ENCODE results near the gene TMPRSS12.
A peak's percentile ranks its signal among the peaks of the same experiment; 100 is the strongest.
"Not testable (repeated sequence)": the region's sequence is repeated elsewhere in the genome, so short reads cannot be mapped to it uniquely, and the experiment has no call there.

TMPRSS12 gene

DNA sequence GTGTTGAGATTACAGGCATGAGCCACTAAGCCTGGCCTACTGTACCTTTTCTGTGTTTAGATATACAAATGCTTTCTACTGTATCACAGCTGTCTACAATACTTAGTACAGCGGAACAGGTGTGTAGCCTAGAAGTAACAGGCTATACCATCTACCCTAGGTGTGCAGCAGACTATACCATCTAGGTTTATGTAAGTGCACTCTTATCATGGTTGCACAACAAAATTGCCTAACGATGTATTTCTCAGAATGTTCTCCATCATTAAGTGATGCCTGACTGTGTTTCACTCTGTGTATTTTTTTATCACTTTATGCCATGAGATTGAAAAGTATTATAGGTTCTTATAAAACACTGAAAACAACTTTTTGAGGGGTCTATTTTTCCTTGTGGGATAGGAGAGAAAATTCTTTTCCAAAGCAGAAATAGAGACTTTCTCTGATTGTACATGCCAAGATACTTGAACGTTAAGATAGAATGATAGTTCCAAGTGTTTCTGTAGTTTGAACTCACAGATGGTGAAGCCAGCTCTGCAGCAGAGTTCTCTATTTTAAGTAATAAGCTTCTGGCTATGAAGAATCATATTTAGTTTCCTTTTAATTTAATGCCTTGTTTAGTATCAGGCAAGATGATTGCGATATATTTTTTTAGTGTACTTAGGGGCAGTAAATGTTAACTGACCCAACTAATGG, 17.0 kb downstream of the TMPRSS12 start:
- no peak for DNase-seq

DNA sequence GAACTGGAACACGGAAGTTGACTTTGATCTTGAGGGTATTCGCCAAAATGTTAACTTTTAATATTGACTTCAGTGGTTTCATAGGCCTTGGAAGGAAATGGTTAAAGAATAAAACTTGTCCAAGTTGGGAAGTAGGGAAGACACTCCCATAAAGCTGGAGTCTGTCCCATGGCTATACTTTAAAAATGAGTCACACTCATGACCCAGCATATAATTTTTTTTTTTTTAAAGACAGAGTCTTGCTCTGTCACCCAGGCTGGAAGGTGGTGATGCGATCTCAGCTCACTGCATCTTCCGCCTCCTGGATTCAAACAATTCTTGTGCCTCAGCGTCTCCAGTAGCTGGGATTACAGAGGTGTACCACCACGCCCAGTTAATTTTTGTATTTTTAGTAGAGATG, 19.6 kb downstream of the TMPRSS12 start:
- DNase-seq, result peak; percentile 36

DNA sequence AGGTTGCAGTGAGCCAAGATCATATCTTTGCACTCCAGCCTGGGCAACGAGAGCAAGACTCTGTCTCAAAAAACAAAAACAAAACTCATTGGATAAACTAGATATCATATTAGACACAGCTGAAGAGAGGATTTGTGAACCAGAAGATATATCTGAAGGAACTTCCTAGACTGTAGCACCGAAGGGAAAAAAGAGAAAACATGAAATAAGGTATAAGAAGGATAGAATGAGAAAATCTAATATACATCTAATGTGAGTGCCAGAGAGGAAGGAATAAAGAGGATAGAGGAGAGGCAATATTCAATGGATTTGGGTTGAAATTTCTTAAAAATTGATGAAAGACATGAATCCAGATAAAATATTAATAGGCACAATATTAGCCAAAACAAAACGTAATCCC, 22.5 kb downstream of the TMPRSS12 start:
- no peak for DNase-seq

DNA sequence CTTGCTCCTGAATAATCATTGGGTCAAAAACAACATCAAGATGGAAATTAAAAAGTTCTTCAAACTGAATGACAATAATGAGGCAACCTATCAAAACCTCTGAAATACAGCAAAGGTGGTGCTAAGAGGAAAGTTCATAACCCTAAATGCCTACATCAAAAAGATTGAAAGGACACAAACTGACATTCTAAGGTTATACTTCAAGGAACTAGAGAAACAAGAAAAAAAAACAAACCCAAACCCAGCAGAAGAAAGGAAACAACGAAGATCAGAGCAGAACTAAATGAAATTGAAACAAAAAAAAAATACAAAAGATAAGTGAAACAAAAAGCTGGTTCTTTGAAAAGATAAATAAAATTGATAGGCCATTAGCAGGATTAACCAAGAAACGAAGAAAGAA, 26.2 kb downstream of the TMPRSS12 start:
- DNase-seq, result not testable (repeated sequence)

DNA sequence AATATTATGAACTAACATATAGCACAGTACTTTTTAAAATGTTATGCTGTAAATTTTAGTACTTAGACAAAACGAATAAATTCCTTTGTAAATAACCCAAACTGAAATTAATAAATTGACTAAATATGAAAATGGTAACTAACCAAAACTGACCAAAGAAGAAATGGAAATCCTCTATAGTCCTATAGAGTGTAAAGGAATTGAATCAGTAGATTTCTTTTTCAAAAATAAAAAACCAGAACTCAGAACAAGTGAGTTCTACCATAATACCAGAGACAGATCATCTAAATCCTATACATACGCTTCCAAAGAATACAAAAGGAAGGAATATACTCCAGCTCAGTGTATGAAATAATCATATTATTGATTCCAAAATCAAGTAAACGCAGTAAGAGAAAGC, 39.8 kb downstream of the TMPRSS12 start:
- DNase-seq, result no peak

DNA sequence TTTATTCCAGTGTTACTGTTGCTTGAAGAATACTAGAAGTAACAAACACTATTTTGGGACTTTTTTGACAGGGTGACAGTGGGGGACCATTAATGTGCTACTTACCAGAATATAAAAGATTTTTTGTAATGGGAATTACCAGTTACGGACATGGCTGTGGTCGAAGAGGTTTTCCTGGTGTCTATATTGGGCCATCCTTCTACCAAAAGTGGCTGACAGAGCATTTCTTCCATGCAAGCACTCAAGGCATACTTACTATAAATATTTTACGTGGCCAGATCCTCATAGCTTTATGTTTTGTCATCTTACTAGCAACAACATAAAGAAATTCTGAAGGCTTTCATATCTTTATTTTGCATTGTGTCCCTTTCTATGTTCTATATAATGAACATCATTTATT, 44.5 kb downstream of the TMPRSS12 start:
- DNase-seq, result no peak

DNA sequence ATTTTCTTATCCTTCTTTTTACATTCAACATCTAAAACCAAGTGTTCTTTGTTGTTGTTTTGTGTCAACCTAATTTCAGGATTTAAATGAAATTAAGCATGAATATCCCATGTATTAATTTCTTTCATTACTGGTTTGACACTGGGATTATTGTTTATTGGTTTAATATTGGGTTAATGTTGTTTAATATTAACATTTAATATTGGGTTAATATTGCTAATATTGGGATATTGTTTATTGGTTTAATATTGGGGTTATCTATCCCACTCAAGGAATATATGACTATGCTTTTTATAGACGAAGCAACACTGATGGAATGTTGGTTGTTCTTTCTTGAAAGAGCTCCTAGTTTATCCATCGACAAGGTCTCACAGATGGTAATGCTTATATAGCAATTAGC, 45.9 kb downstream of the TMPRSS12 start:
- DNase-seq, result no peak

DNA sequence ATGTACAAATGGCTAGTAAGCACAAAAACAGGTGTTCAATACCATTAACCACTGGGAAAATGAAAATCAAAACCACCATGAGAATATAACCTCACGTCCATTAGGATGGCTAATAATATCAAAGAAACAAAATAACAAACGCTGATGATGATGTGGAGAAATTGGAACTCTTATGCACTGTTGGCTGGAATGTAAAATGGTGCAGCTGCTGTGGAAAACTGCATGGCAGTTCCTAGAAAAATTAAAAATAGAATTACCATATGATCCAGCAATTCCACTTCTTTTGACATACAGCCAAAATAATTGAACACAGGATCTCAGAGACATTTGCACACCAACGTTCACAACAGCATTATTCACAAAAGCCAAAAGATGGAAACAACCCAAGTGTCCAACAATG, 51.5 kb downstream of the TMPRSS12 start:
- DNase-seq, result no peak

DNA sequence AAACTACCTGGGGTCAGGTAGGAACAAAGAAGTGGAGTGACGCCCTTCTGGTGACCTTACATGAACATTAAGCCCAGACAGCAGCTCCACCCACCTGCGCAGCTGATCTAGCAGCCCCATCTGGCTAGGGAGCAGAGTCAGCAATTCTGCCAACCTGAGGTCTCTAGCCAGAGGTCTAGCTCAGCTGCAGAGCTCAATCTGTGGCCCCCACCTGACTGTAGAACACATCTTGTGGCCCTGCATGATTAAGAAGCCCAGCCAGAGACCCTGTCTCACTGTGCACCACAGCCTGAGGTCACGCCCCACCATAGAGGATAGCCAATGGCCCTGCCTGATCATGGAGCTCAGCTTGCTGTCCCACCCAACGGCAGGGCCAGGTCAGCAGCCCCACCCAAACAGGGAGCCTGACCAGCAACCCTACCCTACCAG, 59.0 kb downstream of the TMPRSS12 start:
- no peak for DNase-seq

DNA sequence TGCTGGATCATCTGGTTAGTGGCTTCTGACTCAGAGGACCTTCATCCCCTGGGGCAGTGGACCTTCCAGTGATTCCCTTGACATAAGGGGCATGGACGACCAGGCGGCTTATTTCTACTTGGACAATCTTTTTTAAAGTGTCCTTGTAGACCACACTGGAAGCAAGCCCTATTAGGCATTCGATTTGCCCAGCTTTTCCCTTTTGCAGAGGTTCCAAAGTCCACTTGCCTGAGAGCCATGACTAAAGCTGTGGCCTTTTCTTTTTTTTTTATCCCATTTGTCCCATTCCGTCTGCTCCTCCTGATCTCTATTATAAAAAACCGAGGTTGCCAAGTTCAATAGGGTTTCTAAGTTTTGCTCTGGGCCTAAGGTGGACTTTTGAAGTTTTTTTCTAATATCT, 65.8 kb downstream of the TMPRSS12 start:
- DNase-seq, result not testable (repeated sequence)

DNA sequence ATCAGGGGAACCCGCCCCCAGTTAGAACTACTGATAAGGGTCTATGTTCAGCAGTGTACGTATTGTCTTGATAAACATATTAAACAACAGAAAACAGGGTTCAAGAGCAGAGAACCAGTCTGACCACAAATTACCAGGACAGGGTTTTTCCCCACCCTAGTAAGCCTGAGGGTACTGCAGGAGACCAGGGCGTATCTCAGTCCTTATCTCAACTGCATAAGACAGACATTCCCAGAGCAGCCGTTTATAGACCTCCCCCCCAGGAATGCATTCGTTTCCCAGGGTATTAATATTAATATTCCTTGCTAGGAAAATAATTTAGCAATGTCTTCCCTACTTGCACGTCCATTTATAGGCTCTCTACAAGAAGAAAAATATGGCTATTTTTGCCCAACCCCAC, 69.6 kb downstream of the TMPRSS12 start:
- not testable (repeated sequence) for DNase-seq

DNA sequence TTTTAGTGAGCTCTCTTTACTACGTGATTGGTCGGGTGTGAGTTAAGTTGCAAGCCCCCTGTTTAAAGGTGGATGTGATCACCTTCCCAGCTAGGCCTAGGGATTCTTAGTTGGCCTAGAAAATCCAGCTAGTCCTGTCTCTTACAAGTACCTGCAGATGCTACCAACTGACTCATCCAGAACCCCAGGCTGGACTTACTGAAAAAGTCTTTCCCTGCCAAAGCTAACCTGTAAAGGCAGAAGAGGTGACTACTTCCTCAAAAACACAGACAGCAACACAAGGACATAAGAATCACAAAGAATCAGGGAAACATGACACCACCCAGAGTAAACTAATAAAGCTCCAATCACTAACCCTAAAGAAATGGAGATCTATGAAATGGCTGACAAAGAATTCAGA, 70.5 kb downstream of the TMPRSS12 start:
- DNase-seq, result no peak

DNA sequence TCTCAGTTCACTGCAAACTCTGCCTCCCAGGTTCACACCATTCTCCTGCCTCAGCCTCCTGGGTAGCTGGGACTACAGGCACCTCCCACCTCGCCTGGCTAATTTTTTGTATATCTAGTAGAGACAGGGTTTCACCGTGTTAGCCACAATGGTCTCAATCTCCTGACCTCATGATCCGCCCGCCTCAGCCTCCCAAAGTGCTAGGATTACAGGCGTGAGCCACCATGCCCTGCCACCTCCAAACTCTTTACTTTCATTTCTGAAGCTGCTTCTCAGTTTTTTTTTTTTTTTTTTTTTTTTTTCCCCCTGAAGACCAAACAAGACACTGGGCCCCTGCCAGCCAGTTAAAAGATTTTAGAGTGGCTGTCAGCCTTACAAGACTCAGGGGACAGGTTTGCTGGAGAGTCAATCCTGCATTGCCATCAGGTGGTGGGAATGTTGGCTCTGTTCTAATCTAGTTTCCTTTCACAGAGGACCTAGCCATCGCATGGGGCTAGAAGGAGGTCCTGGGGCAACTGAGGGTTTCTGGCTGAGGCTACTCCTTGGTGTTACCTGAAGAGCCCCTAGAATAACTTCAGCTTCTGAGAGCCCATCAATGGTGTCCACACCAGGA, 72.3 kb downstream of the TMPRSS12 start:
- no peak for DNase-seq

DNA sequence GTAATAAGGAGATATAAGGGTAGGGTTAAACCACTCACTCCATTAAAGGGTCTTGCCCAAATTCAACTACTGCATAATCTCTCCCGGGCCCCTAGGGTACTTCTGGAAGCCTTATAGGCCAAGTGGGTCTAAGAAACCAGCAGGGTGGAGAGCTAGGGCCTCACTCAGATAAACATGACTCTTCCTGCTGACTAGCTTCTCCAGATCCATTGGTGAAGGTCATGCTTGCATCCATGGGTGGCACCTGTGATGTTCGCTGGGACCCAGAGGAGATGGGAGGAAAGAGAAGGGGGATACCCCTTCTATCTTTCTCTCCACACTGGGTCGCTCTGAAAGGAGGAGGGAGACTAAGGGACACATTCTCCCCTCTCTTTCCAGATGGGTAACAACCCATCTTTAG, 73.6 kb downstream of the TMPRSS12 start:
- no peak for DNase-seq

DNA sequence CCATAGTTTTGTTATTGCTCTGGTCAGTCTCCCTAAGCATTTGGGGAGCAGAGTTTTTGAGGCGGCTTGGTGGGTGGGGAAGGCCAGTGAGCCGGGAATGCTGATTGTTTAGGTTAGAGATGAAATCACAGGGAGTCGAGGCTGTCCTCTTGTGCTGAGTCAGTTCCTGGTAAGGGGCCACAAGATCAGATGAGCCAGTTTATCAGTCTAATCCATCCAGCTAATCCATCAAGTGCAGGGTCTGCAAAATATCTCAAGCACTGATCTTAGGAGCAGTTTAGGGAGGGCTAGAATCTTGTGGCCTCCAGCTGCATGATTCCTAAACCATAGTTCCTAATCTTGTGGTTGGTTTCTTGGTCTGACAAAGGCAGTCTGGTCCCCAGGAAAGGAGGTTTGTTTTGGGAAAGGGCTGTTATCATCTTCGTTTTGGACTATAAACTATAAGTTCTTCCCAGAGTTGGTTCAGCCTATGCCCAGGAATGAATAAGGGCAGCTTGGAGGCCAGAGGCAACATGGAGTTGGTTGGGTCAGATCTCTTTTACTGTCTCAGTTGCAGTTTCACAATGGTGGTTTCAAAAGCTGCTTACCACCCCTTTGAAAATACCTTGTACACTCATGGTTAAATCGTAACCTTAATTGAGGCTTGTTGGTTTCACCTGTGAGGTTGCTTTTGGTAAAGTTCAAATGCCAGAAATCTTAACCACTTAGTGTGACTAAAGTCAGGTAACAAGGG, 76.0 kb downstream of the TMPRSS12 start:
- no peak for DNase-seq

DNA sequence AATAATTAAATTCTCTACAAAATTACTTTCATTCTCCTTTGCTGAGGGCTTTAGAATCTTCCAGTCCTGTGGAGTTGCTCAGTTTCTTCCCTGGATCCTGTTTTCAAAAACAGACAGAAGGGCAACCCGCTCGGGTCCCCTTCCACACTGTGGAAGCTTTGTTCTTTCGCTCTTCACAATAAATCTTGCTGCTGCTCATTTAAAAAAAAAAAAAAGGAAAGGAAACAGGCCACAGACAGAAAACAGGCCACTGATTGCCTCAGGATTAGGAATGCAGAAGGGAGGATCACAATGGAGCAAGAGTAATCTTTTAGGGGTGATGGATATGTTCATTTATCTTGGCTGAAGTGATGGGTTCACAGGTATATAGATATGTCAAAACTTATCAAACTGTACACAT, 80.1 kb downstream of the TMPRSS12 start:
- DNase-seq, result no peak

DNA sequence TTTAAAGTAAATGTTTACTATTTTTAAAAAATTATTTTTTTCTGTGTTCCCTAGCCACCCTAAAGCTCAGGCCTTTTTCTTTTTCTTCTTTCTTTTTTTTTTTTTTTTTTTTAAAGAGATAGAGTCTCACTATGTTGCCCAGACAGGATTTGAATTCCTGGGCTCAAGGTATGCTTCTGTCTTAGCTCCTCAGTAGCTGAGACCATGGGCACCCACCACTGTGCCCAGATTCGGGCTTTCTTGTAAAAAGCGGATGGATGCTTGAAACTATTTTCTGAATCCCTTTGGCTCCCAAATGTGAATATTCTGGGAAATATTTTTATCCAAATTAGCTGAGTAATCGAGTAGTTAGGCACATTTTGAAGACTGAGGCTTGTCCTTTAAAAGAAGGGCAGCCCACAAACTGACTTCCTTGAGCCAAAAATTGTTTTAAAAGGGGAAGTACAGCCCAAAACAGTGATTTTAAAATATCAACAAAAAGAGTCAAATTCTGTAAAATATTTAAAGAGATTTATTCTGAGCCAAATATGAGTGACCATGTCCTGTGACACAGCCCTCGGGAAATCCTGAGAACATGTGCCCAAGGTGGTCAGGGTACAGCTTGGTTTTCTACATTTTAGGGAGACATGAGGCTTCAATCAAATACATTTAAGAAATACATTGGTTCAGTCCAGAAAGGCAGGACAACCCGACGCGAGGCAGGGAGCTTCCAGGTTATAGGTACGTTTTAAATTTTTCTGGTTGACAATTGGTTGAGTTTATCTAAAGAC, 80.8 kb downstream of the TMPRSS12 start:
- DNase-seq, result no peak

DNA sequence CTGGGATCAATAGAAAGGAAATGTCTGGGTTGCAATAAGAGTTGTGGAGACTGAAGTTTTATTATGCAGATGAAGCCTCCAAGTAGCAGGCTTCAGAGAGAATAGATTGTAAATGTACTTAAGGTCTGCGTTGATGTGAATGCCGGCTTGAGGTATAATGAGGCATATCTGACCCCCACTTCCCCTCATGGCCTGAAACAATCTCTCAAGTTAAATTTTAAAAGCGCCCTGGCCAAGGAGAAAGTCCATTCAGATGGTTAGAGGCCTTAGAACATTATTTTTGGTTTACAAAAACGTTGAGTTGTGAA, 81.4 kb downstream of the TMPRSS12 start:
- DNase-seq, result no peak

DNA sequence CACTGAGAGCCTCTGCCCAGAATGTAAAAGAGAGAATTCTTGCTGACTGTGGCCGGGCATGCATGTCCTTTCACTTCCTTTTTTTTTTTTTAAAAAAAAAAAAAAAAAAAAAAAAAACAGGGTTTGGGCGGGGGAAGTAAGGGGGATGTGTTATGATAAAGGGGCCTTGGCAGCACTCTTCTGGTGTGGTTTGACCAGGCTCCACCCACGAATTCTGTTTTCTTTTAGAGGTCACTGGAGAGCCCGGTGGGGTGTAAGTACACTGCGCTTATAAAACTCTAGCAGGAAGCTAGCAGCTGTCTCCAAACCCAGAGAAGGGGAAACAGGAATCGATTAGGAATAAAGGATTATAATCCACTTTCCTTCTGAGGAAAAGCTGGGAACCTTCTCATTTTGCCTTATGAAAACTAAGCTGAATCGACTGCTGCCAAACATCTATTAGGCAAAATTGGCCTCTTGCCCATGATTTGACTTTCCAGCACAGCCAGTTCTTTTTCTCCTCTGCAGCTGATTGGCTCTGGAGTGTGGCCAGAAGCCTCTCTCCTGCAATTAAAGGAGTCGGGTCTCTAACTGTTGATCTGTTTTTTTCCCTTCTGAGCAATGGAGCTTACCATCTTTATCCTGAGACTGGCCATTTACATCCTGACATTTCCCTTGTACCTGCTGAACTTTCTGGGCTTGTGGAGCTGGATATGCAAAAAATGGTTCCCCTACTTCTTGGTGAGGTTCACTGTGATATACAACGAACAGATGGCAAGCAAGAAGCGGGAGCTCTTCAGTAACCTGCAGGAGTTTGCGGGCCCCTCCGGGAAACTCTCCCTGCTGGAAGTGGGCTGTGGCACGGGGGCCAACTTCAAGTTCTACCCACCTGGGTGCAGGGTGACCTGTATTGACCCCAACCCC, 82.0 kb downstream of the TMPRSS12 start:
- DNase-seq, result no peak

DNA sequence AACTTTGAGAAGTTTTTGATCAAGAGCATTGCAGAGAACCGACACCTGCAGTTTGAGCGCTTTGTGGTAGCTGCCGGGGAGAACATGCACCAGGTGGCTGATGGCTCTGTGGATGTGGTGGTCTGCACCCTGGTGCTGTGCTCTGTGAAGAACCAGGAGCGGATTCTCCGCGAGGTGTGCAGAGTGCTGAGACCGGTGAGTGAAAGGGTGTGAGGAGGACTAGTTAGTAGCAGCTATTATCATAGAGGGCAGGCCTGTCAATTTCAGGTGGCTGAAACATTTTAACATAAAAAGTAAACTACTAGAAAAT, 82.6 kb downstream of the TMPRSS12 start:
- no peak for DNase-seq

DNA sequence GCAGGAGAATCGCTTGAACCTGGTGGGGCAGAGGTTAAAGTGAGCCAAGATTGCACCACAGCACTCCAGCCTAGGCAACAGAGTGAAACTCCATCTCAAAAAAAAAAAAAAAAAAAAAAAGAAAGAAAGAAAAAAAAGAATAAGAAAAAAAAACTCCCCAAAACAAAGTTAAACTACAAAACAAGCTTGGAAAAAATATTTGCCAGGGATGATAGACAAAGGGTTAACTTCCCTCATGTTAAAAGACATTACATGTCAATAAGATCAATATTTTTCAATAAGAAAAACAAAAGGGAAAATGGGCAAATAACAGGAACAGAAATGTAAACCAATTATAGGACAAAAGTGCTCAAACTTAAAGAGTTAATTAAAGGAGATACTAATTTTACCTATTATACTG, 83.2 kb downstream of the TMPRSS12 start:
- DNase-seq, result no peak

DNA sequence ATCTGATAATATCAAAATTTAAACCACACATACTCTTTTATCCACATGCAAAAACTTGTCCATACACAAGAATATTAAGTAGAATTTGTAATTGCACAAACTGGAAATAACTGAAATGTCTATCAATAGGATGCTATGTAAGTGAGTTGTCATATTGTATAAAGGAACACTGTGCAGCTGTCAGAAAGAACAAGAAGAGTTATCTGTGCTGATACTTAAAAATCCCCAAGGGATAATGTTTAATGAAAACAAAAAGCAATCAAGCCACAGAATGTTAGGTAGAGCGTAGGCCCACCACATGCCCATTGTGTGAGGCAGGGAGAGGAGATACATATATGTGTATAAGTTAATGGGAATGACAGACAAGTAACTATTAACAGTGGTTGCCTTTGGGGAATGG, 83.7 kb downstream of the TMPRSS12 start:
- no peak for DNase-seq

DNA sequence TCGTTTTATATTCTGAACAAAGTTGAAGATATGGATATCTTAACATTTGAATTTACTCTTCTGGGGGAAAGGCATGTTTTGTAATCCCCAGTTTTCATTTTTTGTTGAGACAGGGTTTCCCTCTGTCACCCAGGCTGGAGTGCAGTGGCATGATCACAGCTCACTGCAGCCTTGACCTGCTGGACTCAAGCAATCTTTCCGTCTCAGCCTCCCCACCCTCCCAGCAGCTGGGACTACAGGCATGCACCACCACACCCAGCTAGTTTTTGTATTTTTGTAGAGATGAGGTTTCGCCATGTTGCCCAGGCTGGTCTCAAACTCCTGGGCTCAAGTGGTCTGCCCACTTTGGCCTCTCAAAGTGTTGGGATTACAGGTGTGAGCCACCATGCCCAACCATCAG, 84.2 kb downstream of the TMPRSS12 start:
- DNase-seq, result not testable (repeated sequence)
